H1 (cell line): ENCODE data around the gene TMSB15C.

Experiments used
- CTBP2 ChIP-seq: IDR thresholded peaks from 2 replicates; pipeline ENCODE4 v1.7.0; 2011; ENCODE audit warnings: borderline replicate concordance, mild to moderate bottlenecking, moderate library complexity, mixed read lengths, low read length; ENCODE audit not compliant: insufficient read depth, insufficient read length
- POLR2A ChIP-seq, 2 experiments: IDR thresholded peaks; 1 replicate in 1 of 2; 2 replicates in 1 of 2; pipeline ENCODE4 v1.6.1; 2011; ENCODE audit warnings: low read depth in 2 of 2, low read length in 2 of 2, mild to moderate bottlenecking in 2 of 2; ENCODE audit errors: control extremely low read depth in 1 of 2
- SIN3A ChIP-seq, 2 experiments: IDR thresholded peaks in 1 of 2; conservative IDR thresholded peaks in 1 of 2; 2 replicates each; pipeline ENCODE4 v1.6.1; 2011 to 2012; ENCODE audit warnings: low read length in 2 of 2, improper control_type of control experiment in 1 of 2, low read depth in 1 of 2, mild to moderate bottlenecking in 1 of 2

DNA sequence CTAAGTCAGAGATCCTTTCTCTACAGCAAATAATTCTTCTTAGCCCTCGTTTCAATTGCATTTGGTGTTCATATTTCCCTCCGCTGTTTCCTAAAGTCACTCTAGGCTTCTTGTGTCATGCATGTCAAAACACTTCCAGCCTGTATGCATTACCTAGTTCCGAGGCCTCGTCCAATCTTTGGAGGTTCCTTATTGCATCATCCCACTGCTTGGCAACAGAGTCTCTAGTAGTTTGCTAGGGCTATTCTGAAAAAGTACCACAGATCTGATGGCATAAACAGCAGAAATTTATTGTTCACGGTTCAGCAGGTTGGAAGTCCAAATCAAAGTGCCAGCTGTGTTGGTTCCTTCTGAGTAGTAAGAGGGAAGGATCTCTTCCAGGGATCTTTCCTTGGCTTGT is 30.4 kb downstream of the TMSB15C start:
- TF ChIP-seq CTBP2 = no peak
- TF ChIP-seq SIN3A (conservative IDR thresholded peaks at IDR 0.05 in 1 of 2, IDR thresholded peaks at IDR 0.05 in 1 of 2; ENCODE audit: low read depth in 1 of 2, low read length in 2 of 2) = no peak
- no peak for TF ChIP-seq POLR2A (IDR thresholded peaks at IDR 0.05; ENCODE audit: control extremely low read depth in 1 of 2, low read depth in 2 of 2, low read length in 2 of 2)
